C4-2B (cell line): ENCODE data around the gene PLCZ1.

Source experiments
- H3K27ac ChIP-seq: fragments of 450-650 bp; 2 replicates; pipeline ENCODE4 v1.5.1; 2017
- ZFX ChIP-seq: fragments of 450-650 bp; IDR thresholded peaks from 2 replicates; pipeline ENCODE4 v1.6.1; 2017
- TF ChIP-seq, protein P1 (sequence below): fragments of 450-650 bp; conservative IDR thresholded peaks from 2 replicates; pipeline ENCODE4 v1.5.1; 2017; ENCODE audit warnings: mild to moderate bottlenecking

PLCZ1 gene

DNA sequence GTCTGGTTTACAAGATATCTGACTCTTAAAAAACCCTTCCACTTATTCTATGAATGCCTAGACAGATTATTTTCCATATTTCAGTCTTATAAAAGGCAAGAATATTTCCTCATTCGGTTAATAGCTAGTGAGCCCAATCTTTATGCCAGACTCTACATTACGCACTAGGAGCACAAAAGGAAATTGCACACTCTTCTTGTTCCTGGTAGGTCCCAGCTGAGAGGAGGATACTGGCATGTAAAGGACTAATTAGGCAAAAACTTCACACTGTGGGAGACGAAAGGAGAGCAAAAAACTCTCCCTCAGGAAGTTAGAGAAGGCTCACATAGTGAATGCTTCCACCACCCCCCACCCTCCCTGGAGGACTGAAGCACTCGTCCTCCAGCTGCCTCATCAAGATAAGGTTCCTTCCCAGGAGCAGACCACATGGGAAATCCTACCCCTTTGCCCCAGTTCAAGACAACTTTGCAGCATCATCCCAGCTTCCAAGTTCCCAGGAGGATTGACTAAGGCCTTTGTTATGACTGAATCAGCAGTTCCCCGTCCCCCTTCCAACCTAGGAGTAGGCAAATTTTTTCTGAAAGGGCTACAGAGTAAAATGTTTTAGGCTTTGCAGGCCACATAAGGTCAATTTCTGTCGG is 14.6 kb upstream of the PLCZ1 start:
- no peak overlapping the region for H3K27ac ChIP-seq
- TF ChIP-seq, protein P1, sequence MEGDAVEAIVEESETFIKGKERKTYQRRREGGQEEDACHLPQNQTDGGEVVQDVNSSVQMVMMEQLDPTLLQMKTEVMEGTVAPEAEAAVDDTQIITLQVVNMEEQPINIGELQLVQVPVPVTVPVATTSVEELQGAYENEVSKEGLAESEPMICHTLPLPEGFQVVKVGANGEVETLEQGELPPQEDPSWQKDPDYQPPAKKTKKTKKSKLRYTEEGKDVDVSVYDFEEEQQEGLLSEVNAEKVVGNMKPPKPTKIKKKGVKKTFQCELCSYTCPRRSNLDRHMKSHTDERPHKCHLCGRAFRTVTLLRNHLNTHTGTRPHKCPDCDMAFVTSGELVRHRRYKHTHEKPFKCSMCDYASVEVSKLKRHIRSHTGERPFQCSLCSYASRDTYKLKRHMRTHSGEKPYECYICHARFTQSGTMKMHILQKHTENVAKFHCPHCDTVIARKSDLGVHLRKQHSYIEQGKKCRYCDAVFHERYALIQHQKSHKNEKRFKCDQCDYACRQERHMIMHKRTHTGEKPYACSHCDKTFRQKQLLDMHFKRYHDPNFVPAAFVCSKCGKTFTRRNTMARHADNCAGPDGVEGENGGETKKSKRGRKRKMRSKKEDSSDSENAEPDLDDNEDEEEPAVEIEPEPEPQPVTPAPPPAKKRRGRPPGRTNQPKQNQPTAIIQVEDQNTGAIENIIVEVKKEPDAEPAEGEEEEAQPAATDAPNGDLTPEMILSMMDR: no peak
- TF ChIP-seq ZFX: no peak

DNA sequence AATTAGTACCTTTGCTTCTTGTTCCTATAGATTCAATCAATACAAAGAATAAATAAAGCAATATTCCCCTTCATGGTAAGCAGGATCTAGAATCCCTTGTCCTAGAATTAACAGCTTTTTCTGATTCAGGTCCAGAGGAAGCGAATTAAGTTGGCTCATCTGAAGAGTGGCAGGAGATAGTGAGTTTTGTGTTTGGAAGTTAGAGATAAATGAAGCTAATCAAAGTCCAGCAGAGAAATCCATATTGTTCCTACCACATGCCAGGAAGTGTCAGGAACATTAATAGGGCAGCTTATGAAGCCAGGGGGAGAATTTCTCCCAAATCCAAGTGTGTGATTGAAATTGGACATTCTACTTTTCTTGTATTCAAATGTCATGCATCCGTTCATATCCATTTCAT is 14.1 kb upstream of the PLCZ1 start:
- H3K27ac ChIP-seq: no peak overlapping the region
- TF ChIP-seq, protein P1: no peak
- TF ChIP-seq ZFX: no peak

DNA sequence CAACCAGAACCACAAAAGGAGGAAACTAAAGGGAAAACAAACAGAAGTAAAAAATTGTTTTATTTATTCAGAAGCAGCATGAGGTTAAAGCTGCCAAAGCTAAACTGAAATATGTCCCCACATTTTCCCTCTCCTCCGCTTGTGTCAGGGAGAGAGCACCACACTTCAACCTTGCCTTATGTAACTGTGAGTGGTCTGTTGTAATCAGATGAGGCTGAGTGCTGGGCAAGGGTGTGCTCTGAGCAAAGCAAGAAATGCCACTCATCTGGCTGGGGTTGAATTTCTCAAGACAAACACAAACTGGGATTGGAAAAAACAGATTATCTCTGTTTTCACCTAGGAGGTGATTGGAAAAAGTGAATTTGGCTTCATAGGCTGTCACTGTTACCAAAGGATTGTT is 12.3 kb upstream of the PLCZ1 start:
- no peak overlapping the region for H3K27ac ChIP-seq
- TF ChIP-seq, protein P1: no peak
- no peak for TF ChIP-seq ZFX

DNA sequence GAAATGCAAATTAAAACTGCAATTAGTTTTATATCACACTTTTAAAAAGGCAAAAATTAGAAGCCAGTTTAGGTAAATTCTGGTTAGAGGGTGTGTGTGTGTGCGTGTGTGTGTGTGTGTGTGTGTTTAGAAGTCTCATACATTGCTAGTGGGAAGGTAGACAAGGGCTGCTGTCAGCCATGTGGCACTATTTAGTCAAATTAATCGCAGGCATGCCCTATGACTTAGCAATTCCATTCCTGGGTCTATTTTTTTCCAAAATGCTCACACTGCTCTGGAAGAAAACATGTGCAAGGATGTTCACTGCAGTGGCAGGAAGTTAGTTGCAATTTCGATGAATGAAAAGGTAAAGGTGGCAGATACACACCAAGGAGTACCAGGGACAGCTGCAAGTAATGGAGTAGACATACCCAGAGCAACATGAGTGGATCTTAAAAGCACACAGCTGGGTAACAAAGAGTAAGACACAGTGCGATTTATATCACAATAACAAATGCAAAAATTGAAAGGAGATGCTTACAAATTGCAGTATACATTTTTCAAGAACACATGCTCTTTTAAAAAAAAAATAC is 11.7 kb upstream of the PLCZ1 start:
- no peak overlapping the region for H3K27ac ChIP-seq
- TF ChIP-seq, protein P1: no peak
- TF ChIP-seq ZFX: no peak

DNA sequence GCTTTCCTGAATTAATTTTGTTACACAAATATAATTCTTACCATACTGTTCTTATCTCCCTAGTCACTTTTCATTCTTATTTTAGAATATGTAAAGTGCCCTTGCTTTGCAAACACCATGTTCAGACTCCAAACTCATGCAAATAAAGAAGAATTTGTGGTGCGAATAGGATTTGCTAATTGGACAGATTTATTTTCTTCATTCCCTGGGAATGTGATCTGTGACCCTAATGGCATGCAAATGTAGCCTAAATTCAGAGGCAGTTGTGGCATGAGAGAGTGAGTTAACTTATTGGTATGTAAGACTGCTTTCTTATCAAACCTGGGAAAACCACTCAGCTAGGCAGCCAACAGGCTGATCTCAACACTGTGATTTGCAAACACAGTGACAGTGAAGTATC is 10.1 kb upstream of the PLCZ1 start:
- TF ChIP-seq, protein P1: no peak
- TF ChIP-seq ZFX: no peak
- no peak overlapping the region for H3K27ac ChIP-seq

DNA sequence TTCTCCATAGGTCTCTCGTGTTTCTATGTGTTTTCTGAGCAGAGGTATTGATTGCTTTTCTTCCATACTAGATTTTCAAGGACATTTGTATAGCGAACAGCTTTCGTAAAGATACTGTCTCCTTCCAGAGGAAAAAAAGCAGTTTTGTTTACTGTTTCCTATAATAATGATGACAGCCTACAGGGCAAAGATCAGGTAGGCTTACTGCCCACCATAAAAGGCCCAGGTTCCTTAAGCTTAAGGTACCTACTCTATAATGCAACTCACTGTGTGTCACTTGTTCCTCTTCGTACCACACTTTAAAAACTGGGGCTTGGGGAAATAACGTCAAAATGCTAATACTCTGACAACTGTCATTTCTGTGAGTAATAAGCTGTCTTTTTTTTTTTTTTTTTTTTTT is 6.7 kb downstream of the PLCZ1 start:
- H3K27ac ChIP-seq: no peak overlapping the region
- TF ChIP-seq ZFX: no peak
- TF ChIP-seq, protein P1: no peak

DNA sequence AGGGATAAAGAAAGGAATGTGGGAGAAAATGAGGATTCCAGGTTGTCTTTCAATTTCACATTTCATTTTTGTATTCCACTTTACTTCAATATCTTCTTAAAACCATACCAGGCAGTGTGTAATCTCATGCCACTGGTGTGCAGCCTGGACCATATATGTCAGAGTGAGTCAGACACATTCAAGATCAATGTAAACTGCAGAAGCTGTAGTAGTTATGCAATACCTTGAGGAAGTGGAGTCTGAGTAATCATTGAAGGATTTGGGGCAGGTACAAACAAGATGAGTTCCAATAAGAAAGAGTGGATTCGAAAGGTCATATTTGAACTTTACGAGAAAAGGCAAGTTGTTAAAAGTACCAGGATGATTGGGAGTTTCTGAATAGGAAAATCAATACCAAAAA is 14.1 kb downstream of the PLCZ1 start:
- no peak overlapping the region for H3K27ac ChIP-seq
- TF ChIP-seq, protein P1: no peak
- TF ChIP-seq ZFX: no peak
